Measurements from ENCODE around the gene CLSTN2. TPM values are rescaled to one million over a fixed set of nuclear protein-coding genes. Genes with fewer than 3 reads are reported as not detected.

Gene CLSTN2
- total RNA-seq, 4 donors from 2014 or later, result 13.4 to 21.3 (median 19.4) TPM

DNA sequence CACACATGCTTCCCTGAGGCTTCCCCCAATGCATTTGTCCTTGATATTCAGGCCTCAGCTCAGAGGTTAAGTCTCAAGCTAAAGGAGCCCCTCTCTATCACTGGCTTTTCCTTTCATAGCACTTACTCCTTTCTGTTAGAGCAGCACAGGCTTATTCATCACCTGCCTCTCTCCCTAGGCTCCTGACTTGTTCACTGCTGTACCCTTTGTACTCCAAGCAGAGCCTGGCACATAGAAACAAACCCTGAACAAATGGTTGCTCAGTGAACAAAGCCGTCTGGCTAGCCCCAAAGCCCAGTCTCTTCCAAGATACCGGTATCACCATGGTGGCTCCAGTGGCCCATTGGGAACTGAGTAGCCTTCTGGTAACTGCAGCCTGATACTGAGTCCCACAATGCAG is 511.7 kb downstream of the CLSTN2 start:
- Histone ChIP-seq H3K27me3 (no peaks in the 10 kb centered on the region), H3K4me1 (peaks cover 0 to 5% (median 0%) of the 10 kb centered on the region in 4 donors), H3K27ac (no peak overlapping the region), H3K9me3 (no peaks in the 10 kb centered on the region), H3K4me3 (no peak overlapping the region), H3K36me3 (no peaks in the 10 kb centered on the region)
- no peak for TF ChIP-seq POLR2A (IDR thresholded peaks at IDR 0.05)
- no peak for TF ChIP-seq EP300 (IDR thresholded peaks at IDR 0.05)
- no peak for DNase-seq (ENCODE audit: low spot score in 2 of 2)
- 97 to 100% methylated on average over 2 of the region's 2 CpGs for WGBS, 2 donors

DNA sequence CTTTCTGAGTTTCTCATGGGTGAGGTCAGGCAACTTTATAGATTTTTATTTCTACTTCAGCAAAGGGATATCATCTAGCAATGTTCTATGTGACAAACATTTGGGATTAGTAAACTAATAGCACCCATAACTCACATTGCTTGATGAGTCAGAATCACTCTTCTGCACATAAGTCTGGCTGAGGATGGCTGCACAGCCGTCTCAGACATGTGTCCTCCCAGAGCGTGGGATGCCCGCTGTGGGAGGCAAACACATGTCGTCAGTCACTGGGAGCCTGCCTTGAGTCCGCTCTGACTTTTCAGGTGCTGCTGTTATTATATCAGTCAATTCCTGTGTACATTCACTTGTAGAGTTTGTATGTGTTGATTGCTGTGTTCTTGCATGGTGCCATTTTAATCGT is 512.2 kb downstream of the CLSTN2 start:
- Histone ChIP-seq H3K27me3 (no peaks in the 10 kb centered on the region), H3K36me3 (no peaks in the 10 kb centered on the region), H3K9me3 (no peaks in the 10 kb centered on the region), H3K27ac (no peak overlapping the region), H3K4me3 (no peak overlapping the region), H3K4me1 (peaks cover 0 to 5% (median 0%) of the 10 kb centered on the region in 4 donors)
- DNase-seq (ENCODE audit: low spot score in 2 of 2), result no peak
- 93 to 95% methylated on average over 6 of the region's 6 CpGs for WGBS, 2 donors
- TF ChIP-seq POLR2A (IDR thresholded peaks at IDR 0.05), result no peak
- TF ChIP-seq EP300 (IDR thresholded peaks at IDR 0.05), result no peak
- TF ChIP-seq, protein P1, sequence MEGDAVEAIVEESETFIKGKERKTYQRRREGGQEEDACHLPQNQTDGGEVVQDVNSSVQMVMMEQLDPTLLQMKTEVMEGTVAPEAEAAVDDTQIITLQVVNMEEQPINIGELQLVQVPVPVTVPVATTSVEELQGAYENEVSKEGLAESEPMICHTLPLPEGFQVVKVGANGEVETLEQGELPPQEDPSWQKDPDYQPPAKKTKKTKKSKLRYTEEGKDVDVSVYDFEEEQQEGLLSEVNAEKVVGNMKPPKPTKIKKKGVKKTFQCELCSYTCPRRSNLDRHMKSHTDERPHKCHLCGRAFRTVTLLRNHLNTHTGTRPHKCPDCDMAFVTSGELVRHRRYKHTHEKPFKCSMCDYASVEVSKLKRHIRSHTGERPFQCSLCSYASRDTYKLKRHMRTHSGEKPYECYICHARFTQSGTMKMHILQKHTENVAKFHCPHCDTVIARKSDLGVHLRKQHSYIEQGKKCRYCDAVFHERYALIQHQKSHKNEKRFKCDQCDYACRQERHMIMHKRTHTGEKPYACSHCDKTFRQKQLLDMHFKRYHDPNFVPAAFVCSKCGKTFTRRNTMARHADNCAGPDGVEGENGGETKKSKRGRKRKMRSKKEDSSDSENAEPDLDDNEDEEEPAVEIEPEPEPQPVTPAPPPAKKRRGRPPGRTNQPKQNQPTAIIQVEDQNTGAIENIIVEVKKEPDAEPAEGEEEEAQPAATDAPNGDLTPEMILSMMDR (IDR thresholded peaks at IDR 0.05), result no peak

DNA sequence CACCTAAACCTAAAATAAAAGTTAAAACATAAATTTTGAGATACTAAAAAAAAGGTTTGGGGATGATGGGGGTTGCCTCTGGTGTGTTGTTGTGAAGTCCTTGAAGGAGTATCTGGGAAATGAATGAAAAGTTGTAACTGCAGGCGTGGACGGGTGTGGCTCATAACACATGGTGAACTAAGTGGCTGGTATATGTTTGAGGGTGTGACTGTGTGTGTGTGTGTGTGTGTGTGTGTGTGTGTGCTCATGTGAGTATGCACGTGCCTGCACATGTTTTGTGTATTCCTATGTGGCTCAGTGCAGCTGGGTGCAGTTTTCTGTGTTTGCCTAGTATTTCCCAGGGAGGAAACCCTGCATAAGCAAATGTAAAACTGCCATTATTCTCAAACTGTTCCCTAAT is 513.0 kb downstream of the CLSTN2 start:
- 80 to 83% methylated on average over 3 of the region's 3 CpGs for WGBS, 2 donors
- TF ChIP-seq POLR2A (IDR thresholded peaks at IDR 0.05), result no peak
- no peak for TF ChIP-seq EP300 (IDR thresholded peaks at IDR 0.05)
- TF ChIP-seq, protein P1 (IDR thresholded peaks at IDR 0.05), result no peak

DNA sequence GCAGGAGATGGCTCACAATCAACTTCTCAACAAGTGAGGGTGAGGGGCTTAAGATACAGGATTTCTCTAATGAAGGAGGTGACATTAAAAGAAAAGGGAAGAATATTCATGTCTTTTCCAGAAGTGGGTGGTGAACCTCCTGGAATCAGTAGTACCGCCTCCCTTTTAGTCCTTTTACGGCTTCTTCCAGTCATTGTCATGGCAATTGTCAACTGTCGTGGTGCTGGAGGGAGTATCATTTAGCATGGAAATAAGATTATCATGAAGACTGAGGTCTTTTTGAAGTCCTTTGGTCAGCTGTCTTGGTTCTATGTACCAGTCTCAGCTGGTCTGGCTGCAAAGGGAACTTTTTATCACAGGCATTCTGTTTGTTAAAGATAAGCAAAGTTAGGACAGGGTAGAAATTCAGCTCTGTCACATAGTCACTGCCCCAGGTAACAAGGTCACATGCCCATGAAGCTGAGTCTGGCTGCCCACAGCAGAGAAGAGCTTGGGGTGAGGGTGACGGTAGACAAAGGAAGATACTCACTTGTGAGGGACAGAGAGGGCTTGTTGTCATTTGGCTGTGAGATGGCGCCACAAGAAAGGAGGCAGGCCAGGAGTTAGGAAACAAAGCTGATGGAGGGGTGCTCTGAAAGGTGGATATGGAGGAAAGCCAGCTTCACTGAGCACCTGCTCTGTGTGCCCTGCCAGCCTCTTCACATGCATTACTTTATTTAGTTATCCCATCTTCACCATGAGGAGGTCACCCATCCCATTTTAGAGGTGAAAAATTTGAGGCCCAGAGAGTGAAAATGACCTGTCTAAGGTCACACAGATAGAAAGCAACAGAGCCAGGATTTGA is 514.6 kb downstream of the CLSTN2 start:
- Histone ChIP-seq H3K9me3 (no peaks in the 10 kb centered on the region), H3K4me1 (no peaks in the 10 kb centered on the region), H3K27me3 (no peaks in the 10 kb centered on the region), H3K27ac (no peak overlapping the region), H3K36me3 (no peaks in the 10 kb centered on the region), H3K4me3 (no peak overlapping the region)
- 87% methylated on average over 5 of the region's 5 CpGs for WGBS, 2 donors
- TF ChIP-seq POLR2A (IDR thresholded peaks at IDR 0.05) (no peak), EP300 (IDR thresholded peaks at IDR 0.05) (no peak)
- TF ChIP-seq, protein P1 (IDR thresholded peaks at IDR 0.05), result no peak
- no peak for DNase-seq (ENCODE audit: low spot score in 2 of 2)

More for the DNA sequence above, 513.0 kb downstream of the CLSTN2 start:
- Histone ChIP-seq H3K4me1 (peaks cover 0 to 5% (median 0%) of the 10 kb centered on the region in 4 donors), H3K27me3 (no peaks in the 10 kb centered on the region), H3K9me3 (no peaks in the 10 kb centered on the region), H3K36me3 (no peaks in the 10 kb centered on the region), H3K4me3 (no peak overlapping the region), H3K27ac (no peak overlapping the region)
- DNase-seq (ENCODE audit: low spot score in 2 of 2), result no peak

DNA sequence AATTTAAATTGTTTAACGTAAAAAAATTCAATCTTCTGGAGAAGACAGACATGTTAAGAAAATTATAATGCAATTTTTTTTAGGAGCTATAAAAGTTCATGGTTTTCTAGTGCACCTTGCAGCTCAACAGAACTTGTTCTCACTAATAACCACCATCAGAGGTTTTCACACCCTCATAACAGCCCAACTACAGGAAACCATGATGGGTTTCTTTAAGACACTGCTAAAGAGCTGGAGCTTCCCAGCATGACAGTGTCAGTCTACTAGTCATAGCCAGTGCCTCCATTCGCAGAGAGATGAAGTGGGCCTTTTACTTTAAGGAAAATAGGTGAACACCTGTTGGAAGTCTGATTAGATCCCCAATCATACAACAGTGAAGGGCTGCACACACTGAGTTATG is 518.8 kb downstream of the CLSTN2 start:
- no peak for DNase-seq (ENCODE audit: low spot score in 2 of 2)
- WGBS, 2 donors, result 93 to 95% methylated on average over 2 of the region's 2 CpGs
- H3K4me1 ChIP-seq, result no peaks in the 10 kb centered on the region

More for the DNA sequence above, 518.8 kb downstream of the CLSTN2 start:
- Histone ChIP-seq H3K4me3 (no peak overlapping the region), H3K27me3 (no peaks in the 10 kb centered on the region), H3K9me3 (no peaks in the 10 kb centered on the region), H3K36me3 (no peaks in the 10 kb centered on the region), H3K27ac (no peak overlapping the region)
- TF ChIP-seq EP300 (IDR thresholded peaks at IDR 0.05) (no peak), POLR2A (IDR thresholded peaks at IDR 0.05) (no peak)
- TF ChIP-seq, protein P1 (IDR thresholded peaks at IDR 0.05), result no peak

All from tibial nerve (tissue), 4 donors.